HepG2 (cell line): Measurements from ENCODE around the gene METTL25. TPM values are rescaled to one million over a fixed set of nuclear protein-coding genes. Genes with fewer than 3 reads are reported as not detected.

ENCODE experiments used
- ATAC-seq: fragments of 200-7000 bp; cut with Tn5 transposase; 3 replicates; pipeline ENCODE4 v1.9.1; 2020; ENCODE audit warnings: mild to moderate bottlenecking, moderate library complexity
- BruUV-seq: library from RNA; stranded (reverse); fragments of 400-500 nt; replicated peaks from 2 replicates; lab custom pipeline; 2021; lab: Mats Ljungman, UMichigan
- CTCF ChIA-PET: fragments of 300-600 bp; formaldehyde crosslinking; extraction: SDS; loops from one replicate; lab custom pipeline; 2021; ENCODE audit warnings: low total read pairs, inconsistent platforms, low intra/inter-chr PET ratio; lab: Yijun Ruan, JAX
- POLR2A ChIA-PET: fragments of 350-600 bp; sonication (Branson Sonifier 250); formaldehyde crosslinking; loops from one replicate; lab custom pipeline; 2020; ENCODE audit warnings: antibody characterized with exemption, inconsistent platforms; lab: Yijun Ruan, JAX
- DNase-seq: peaks from one replicate; pipeline ENCODE4 v3.0.0-alpha.2; 2015; ENCODE audit warnings: low spot score
- FAIRE-seq: peaks from 3 replicates; lab custom pipeline; 2011; peaks lifted over from hg19 to GRCh38; lab: Jason Lieb, UNC
- H2AFZ ChIP-seq: one replicate; pipeline ENCODE4 v1.6.1; 2011; ENCODE audit warnings: low read length, inconsistent platforms
- H3K27ac ChIP-seq: fragments of 300-600 bp; 3 replicates; pipeline ENCODE4 v1.8.0; 2011; ENCODE audit warnings: mixed run types, mild to moderate bottlenecking, mixed read lengths, low read length, inconsistent platforms; ENCODE audit not compliant: insufficient read depth; ENCODE audit errors: extremely low read length
- H3K27me3 ChIP-seq, 2 experiments: fragments of 200-600 bp in 1 of 2; 2 replicates in 1 of 2; 3 replicates in 1 of 2; pipeline versions ENCODE4 v1.6.0 to v1.8.0; 2011; ENCODE audit warnings: low read length in 2 of 2, mild to moderate bottlenecking in 2 of 2, moderate library complexity in 2 of 2, inconsistent platforms in 1 of 2; ENCODE audit not compliant: insufficient read depth in 2 of 2, control insufficient read depth in 1 of 2
- H3K36me3 ChIP-seq, 2 experiments: fragments of 200-600 bp in 1 of 2; replicated peaks in 1 of 2; 2 replicates in 1 of 2; 3 replicates in 1 of 2; pipeline versions ENCODE4 v1.5.1 to v1.8.0; 2011; ENCODE audit warnings: low read length in 2 of 2, inconsistent platforms in 1 of 2; ENCODE audit not compliant: insufficient read depth in 2 of 2, control insufficient read depth in 1 of 2
- H3K4me1 ChIP-seq: 2 replicates; pipeline ENCODE4 v1.5.1; 2012; ENCODE audit warnings: low read length, inconsistent platforms; ENCODE audit not compliant: insufficient read depth
- H3K4me2 ChIP-seq: 2 replicates; pipeline ENCODE4 v1.6.0; 2011; ENCODE audit warnings: low read depth, low read length, inconsistent platforms
- H3K4me3 ChIP-seq, 3 experiments: fragments of 200-600 bp in 1 of 3; sonication (generic), shearing (Covaris generic) in 1 of 3; replicated peaks in 1 of 3; 2 replicates each; pipeline ENCODE4 v1.5.1; 2011 to 2016; ENCODE audit warnings: low read length in 3 of 3, inconsistent platforms in 2 of 3, low read depth in 2 of 3, mild to moderate bottlenecking in 2 of 3, control low read depth in 1 of 3, mixed read lengths in 1 of 3; ENCODE audit not compliant: insufficient read depth in 1 of 3
- H3K79me2 ChIP-seq: one replicate; pipeline ENCODE4 v1.6.1; 2011; ENCODE audit warnings: low read length, inconsistent platforms; ENCODE audit not compliant: insufficient read depth
- H3K9ac ChIP-seq: 2 replicates; pipeline ENCODE4 v1.6.0; 2011; ENCODE audit warnings: mild to moderate bottlenecking, low read depth, low read length, inconsistent platforms; ENCODE audit not compliant: insufficient read depth
- H3K9me3 ChIP-seq: 2 replicates; pipeline ENCODE4 v1.5.1; 2012; ENCODE audit warnings: mild to moderate bottlenecking, low read length
- H4K20me1 ChIP-seq: 2 replicates; pipeline ENCODE4 v1.6.0; 2011; ENCODE audit warnings: inconsistent platforms, mild to moderate bottlenecking, low read length, moderate library complexity; ENCODE audit not compliant: insufficient read depth
- CBX2 ChIP-seq, 2 experiments: fragments of 200-600 bp in 1 of 2; sonication (generic); formaldehyde crosslinking in 1 of 2; IDR thresholded peaks; 2 replicates each; pipeline versions ENCODE4 v1.7.0 to v1.8.1; 2018 to 2022; ENCODE audit warnings: low read depth in 2 of 2, low read length in 1 of 2, mild to moderate bottlenecking in 1 of 2, missing genetic modification reagents in 1 of 2
- KDM5B ChIP-seq: sonication (generic); formaldehyde crosslinking; IDR thresholded peaks from 2 replicates; pipeline ENCODE4 v1.4.0; 2020; ENCODE audit warnings: missing genetic modification reagents, mild to moderate bottlenecking, borderline replicate concordance
- TCF7L2 ChIP-seq: IDR thresholded peaks from 2 replicates; pipeline ENCODE4 v1.6.1; 2011; ENCODE audit warnings: mild to moderate bottlenecking, low read depth, low read length, moderate library complexity
- ZNF234 ChIP-seq: sonication (generic); formaldehyde crosslinking; conservative IDR thresholded peaks from 2 replicates; pipeline ENCODE4 v1.5.1; 2020; ENCODE audit warnings: mild to moderate bottlenecking, missing genetic modification reagents
- WGBS: methylation state at CpG from one replicate; pipeline ENCODE4 v1.1.6; 2017; ENCODE audit warnings: low lambda C conversion rate; 5-methylcytosine and 5-hydroxymethylcytosine counted together
- in situ Hi-C: cut with HindIII; loops from 2 replicates; pipeline ENCODE4 v1.10.0; 2017; ENCODE audit warnings: low pct_unique_long_range_greater_than_20kb; ENCODE audit not compliant: extremely low pct_ligation_motif_present
- intact Hi-C: fragments of 100-400 bp; cut with micrococcal nuclease; formaldehyde crosslinking; loops from one replicate; pipeline ENCODE4 v1.10.0; 2022; ENCODE audit not compliant: unreplicated experiment
- polyA plus RNA-seq, 8 experiments: library from polyadenylated mRNA; depleted of rRNA in 3 of 8; stranded (reverse) in 7 of 8; unstranded in 1 of 8; fragments of >200 nt; fragmentation: Illumina TruSeq in 4 of 8; extraction: Trizol in 4 of 8; gene quantifications; 2 replicates each; pipeline versions ENCODE4 v1.2.1 to v1.2.3, GENCODE V29; 2011 to 2016; ENCODE audit warnings: low read depth in 4 of 8, missing spikeins in 1 of 8, mixed read lengths in 1 of 8; ENCODE audit not compliant: insufficient read depth in 1 of 8
- total RNA-seq, 5 experiments: library from RNA; depleted of rRNA; stranded (reverse); fragments of >200 nt; fragmentation: Illumina TruSeq; extraction: Trizol; gene quantifications; 2 replicates each; pipeline ENCODE4 v1.2.3, GENCODE V29; 2016; ENCODE audit warnings: low read depth in 1 of 5
- TF ChIP-seq, protein P1 (sequence below), 2 experiments: fragments of 450-650 bp in 1 of 2; sonication (generic) in 1 of 2; formaldehyde crosslinking in 1 of 2; IDR thresholded peaks; 2 replicates each; pipeline versions ENCODE4 v1.6.1 to v1.8.0; 2016 to 2022; ENCODE audit warnings: antibody characterized with exemption in 1 of 2, mild to moderate bottlenecking in 1 of 2, missing genetic modification reagents in 1 of 2

METTL25 gene
- total and polyA plus RNA-seq, 2 of the 13 experiments (the other 11 are each of a cell fraction or from before 2014, with no cell fraction given): 2.2 to 7.8 TPM

DNA sequence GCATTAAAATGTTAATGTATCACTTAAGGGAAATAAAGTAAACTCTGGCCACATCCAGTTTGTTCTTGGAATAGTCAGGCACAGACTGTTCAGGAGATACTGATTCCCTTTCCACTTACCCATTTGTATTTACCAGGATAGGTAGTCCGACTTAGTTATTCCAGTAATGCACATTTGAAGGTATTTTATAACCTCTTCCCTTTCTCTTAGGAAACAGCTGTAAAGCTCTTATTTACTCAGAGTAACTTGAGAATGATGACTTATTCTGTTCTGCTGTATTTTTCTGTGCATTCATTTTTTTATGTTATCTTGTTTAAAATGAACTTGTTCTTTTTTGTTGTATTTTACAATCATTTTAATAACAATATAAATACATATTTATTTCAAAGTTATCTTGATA lies 78.0 kb downstream of the METTL25 start:
- ATAC-seq: no peak

More for the DNA sequence above, 78.0 kb downstream of the METTL25 start:
- CTCF ChIA-PET: no interaction called here
- no peak for TF ChIP-seq CBX2 (IDR thresholded peaks at IDR 0.05; ENCODE audit: low read depth, low read length)
- no peak for TF ChIP-seq CBX2 (CRISPR knock-in tag; IDR thresholded peaks at IDR 0.05; ENCODE audit: low read depth)
- no peak for TF ChIP-seq KDM5B (CRISPR knock-in tag)
- TF ChIP-seq, protein P1, sequence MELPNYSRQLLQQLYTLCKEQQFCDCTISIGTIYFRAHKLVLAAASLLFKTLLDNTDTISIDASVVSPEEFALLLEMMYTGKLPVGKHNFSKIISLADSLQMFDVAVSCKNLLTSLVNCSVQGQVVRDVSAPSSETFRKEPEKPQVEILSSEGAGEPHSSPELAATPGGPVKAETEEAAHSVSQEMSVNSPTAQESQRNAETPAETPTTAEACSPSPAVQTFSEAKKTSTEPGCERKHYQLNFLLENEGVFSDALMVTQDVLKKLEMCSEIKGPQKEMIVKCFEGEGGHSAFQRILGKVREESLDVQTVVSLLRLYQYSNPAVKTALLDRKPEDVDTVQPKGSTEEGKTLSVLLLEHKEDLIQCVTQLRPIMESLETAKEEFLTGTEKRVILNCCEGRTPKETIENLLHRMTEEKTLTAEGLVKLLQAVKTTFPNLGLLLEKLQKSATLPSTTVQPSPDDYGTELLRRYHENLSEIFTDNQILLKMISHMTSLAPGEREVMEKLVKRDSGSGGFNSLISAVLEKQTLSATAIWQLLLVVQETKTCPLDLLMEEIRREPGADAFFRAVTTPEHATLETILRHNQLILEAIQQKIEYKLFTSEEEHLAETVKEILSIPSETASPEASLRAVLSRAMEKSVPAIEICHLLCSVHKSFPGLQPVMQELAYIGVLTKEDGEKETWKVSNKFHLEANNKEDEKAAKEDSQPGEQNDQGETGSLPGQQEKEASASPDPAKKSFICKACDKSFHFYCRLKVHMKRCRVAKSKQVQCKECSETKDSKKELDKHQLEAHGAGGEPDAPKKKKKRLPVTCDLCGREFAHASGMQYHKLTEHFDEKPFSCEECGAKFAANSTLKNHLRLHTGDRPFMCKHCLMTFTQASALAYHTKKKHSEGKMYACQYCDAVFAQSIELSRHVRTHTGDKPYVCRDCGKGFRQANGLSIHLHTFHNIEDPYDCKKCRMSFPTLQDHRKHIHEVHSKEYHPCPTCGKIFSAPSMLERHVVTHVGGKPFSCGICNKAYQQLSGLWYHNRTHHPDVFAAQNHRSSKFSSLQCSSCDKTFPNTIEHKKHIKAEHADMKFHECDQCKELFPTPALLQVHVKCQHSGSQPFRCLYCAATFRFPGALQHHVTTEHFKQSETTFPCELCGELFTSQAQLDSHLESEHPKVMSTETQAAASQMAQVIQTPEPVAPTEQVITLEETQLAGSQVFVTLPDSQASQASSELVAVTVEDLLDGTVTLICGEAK (IDR thresholded peaks at IDR 0.05): no peak
- TF ChIP-seq, protein P1 (CRISPR knock-in tag; IDR thresholded peaks at IDR 0.05): no peak
- no peak for TF ChIP-seq ZNF234 (CRISPR knock-in tag)
- no peak for TF ChIP-seq TCF7L2
- H3K27me3 ChIP-seq: no peaks in the 10 kb centered on the region
- H3K4me2 ChIP-seq: no peak overlapping the region
- FAIRE-seq (no peak), DNase-seq (no peak)
- no peak overlapping the region for H2AFZ ChIP-seq
- POLR2A ChIA-PET: no interaction called here
- in situ Hi-C loops (no loop called here), intact Hi-C loops (no loop called here)
- no peaks in the 10 kb centered on the region for H3K9me3 ChIP-seq
- no peaks in the 10 kb centered on the region for H4K20me1 ChIP-seq
- 89% methylated on average over 1 of the region's 1 CpG for WGBS
- no peak overlapping the region for H3K27ac ChIP-seq
- no peaks in the 10 kb centered on the region for H3K79me2 ChIP-seq
- no peak overlapping the region for H3K4me3 ChIP-seq
- H3K4me1 ChIP-seq: no peaks in the 10 kb centered on the region
- no TSS peak for BruUV-seq
- no peaks in the 10 kb centered on the region for H3K36me3 ChIP-seq
- no peak overlapping the region for H3K9ac ChIP-seq
